DOHH2 (cell line): ENCODE results near the gene WDTC1.

Experiments
- EZH2phosphoT487 ChIP-seq: fragments of 200-600 bp; sonication (generic); IDR thresholded peaks from 2 replicates; pipeline ENCODE4 v1.6.1; 2017; ENCODE audit warnings: borderline replicate concordance, mild to moderate bottlenecking, antibody characterized with exemption, low read length, moderate library complexity, mixed read lengths
- TF ChIP-seq, protein P1 (sequence below): fragments of 200-600 bp; sonication (generic); IDR thresholded peaks from one replicate; pipeline ENCODE4 v1.5.1; 2014; ENCODE audit warnings: antibody characterized with exemption, mild to moderate bottlenecking, low read depth, low read length; ENCODE audit not compliant: poor library complexity, severe bottlenecking

DNA sequence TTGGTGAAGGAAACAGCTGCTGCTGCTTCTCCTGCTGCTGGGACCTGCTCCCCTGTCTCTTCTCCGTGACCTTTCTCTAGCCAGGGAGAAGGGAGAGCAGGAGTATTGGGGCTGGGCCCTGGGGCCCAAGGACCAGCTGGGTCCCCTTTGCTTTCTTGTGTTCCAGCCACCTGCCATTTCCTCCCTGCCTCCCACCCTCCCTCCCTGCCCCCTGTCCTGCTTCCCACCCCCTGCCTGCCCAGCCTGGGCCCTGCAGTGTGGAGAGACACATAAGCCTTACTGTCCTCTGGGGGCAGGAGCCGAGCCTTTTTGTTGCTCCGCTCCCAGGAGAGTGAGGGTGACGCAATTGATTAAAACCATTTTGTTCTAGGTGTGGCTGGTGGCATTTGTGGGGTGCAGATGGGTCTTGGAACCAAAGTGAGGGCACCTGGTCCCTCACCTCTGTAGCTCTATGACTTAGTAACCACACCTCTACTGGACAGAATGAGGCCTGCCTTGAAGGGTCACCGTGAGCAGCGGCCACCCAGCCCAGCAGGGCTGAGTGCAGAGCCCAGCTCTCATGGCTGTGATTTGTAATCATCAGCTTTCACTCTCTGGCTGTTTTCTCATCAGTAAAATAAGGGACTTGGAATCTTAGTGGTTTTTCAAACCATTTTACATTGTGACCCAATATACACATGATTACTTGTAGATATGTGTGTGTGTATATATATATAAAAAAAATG lies 73.6 kb downstream of the WDTC1 start:
- TF ChIP-seq, protein P1, sequence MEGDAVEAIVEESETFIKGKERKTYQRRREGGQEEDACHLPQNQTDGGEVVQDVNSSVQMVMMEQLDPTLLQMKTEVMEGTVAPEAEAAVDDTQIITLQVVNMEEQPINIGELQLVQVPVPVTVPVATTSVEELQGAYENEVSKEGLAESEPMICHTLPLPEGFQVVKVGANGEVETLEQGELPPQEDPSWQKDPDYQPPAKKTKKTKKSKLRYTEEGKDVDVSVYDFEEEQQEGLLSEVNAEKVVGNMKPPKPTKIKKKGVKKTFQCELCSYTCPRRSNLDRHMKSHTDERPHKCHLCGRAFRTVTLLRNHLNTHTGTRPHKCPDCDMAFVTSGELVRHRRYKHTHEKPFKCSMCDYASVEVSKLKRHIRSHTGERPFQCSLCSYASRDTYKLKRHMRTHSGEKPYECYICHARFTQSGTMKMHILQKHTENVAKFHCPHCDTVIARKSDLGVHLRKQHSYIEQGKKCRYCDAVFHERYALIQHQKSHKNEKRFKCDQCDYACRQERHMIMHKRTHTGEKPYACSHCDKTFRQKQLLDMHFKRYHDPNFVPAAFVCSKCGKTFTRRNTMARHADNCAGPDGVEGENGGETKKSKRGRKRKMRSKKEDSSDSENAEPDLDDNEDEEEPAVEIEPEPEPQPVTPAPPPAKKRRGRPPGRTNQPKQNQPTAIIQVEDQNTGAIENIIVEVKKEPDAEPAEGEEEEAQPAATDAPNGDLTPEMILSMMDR = no peak
- TF ChIP-seq EZH2phosphoT487 = no peak
